ENCODE measurements around the gene MT1F.

- TF ChIP-seq CTCF (IDR thresholded peaks at IDR 0.05) (no peak), POLR2AphosphoS5 (IDR thresholded peaks at IDR 0.05) (no peak), POLR2A (IDR thresholded peaks at IDR 0.05) (no peak), EP300 (IDR thresholded peaks at IDR 0.05) (no peak)
Measured at GRCh38 chr16:56645838-56646237, 11.9 kb upstream of the MT1F start.
